Lung (tissue), 12 donors: ENCODE measurements around the gene MUSK. TPM values are rescaled to one million over a fixed set of nuclear protein-coding genes. Genes with fewer than 3 reads are reported as not detected.

Source experiments
- ATAC-seq: fragments of 200-7000 bp; cut with Tn5 transposase; one replicate; pipeline ENCODE4 v1.9.1; 2020; ENCODE audit warnings: moderate number of reproducible peaks; ENCODE audit not compliant: insufficient read depth, low FRiP score
- DNase-seq, 3 donors: peaks; one replicate each; pipeline ENCODE4 v3.0.0-alpha.2; 2013 to 2017
- H3K27ac ChIP-seq, 2 donors: one replicate each; pipeline ENCODE4 v1.5.1; 2013; ENCODE audit warnings: mild to moderate bottlenecking in 2 of 2, moderate library complexity in 2 of 2, control low read depth in 1 of 2, inconsistent platforms in 1 of 2, low read depth in 1 of 2, low read length in 1 of 2
- H3K27me3 ChIP-seq, 3 donors: one replicate each; pipeline ENCODE4 v1.5.1; 2013; ENCODE audit warnings: low read length in 2 of 3; ENCODE audit not compliant: control insufficient read depth in 3 of 3, insufficient read depth in 3 of 3
- H3K36me3 ChIP-seq, 4 donors: one replicate each; pipeline ENCODE4 v1.5.1; 2013; ENCODE audit warnings: low read length in 4 of 4, mild to moderate bottlenecking in 1 of 4, moderate library complexity in 1 of 4; ENCODE audit not compliant: control insufficient read depth in 4 of 4, insufficient read depth in 4 of 4
- H3K4me1 ChIP-seq, 5 donors: one replicate each; pipeline ENCODE4 v1.5.1; 2013; ENCODE audit warnings: low read length in 5 of 5, mild to moderate bottlenecking in 2 of 5, moderate library complexity in 1 of 5; ENCODE audit not compliant: control insufficient read depth in 5 of 5, insufficient read depth in 5 of 5
- H3K4me3 ChIP-seq: one replicate; pipeline ENCODE4 v1.5.1; 2013; ENCODE audit warnings: mild to moderate bottlenecking, control low read depth, moderate library complexity
- H3K9ac ChIP-seq, 2 donors: one replicate each; pipeline ENCODE4 v1.5.1; 2013; ENCODE audit warnings: low read length in 2 of 2, control low read depth in 1 of 2; ENCODE audit not compliant: insufficient read depth in 1 of 2
- H3K9me3 ChIP-seq, 4 donors: one replicate each; pipeline ENCODE4 v1.5.1; 2013; ENCODE audit warnings: low read length in 3 of 4, mild to moderate bottlenecking in 1 of 4, moderate library complexity in 1 of 4; ENCODE audit not compliant: control insufficient read depth in 4 of 4, insufficient read depth in 3 of 4
- CTCF ChIP-seq: IDR thresholded peaks from 2 replicates; pipeline ENCODE4 v1.5.1; 2012; ENCODE audit warnings: mild to moderate bottlenecking; ENCODE audit errors: control extremely low read depth, extremely low read depth
- WGBS, 2 donors: extraction: QIAGEN DNeasy Blood & Tissue Kit; methylation state at CpG; one replicate each; pipeline ENCODE4 v1.1.7; 2013; 5-methylcytosine and 5-hydroxymethylcytosine counted together
- polyA plus RNA-seq, 2 donors: library from polyadenylated mRNA; stranded (reverse); fragments of 200-250 nt; gene quantifications; one replicate each; pipeline ENCODE4 v1.2.1, GENCODE V29; 2013
- total RNA-seq, 2 donors: library from RNA; depleted of rRNA in 1 of 2; stranded (reverse); fragments of >200 nt in 1 of 2; gene quantifications; one replicate each; pipeline ENCODE4 v1.2.1, GENCODE V29; 2014 to 2021
- donor health status: control.
- donor health status: control.
- donor health status: Bipolar disorder and iron deficiency.
- donor health status: healthy.
- donor health status: DM: yes; HTN: yes; CAD: no.

Gene MUSK
- total and polyA plus RNA-seq, 4 donors: 0.14 to 2.8 (median 0.43) TPM

- ATAC-seq (no peak), DNase-seq (peak in 1 of 3 donors; percentile 3)
- no peak overlapping the region for H3K9ac ChIP-seq
- H3K36me3 ChIP-seq: no peaks in the 10 kb centered on the region
- H3K9me3 ChIP-seq: no peaks in the 10 kb centered on the region
- no peak for TF ChIP-seq CTCF
- no peak overlapping the region for H3K27ac ChIP-seq
- no peaks in the 10 kb centered on the region for H3K27me3 ChIP-seq
- H3K4me3 ChIP-seq: no peak overlapping the region
- WGBS, 2 donors: 88 to 89% methylated on average over 1 of the region's 1 CpG
- H3K4me1 ChIP-seq: peaks cover 0 to 2% (median 0%) of the 10 kb centered on the region in 5 donors
These were observed 59.5 kb downstream of the MUSK start for GRCh38 chr9:110728058-110728457.

- H3K27ac ChIP-seq: no peak overlapping the region
- no peak overlapping the region for H3K4me3 ChIP-seq
- DNase-seq: no peak
- no peaks in the 10 kb centered on the region for H3K36me3 ChIP-seq
- ATAC-seq: no peak
- no peaks in the 10 kb centered on the region for H3K9me3 ChIP-seq
- no peak overlapping the region for H3K9ac ChIP-seq
- no peak for TF ChIP-seq CTCF
- H3K4me1 ChIP-seq: peaks cover 0 to 2% (median 0%) of the 10 kb centered on the region in 5 donors
- no peaks in the 10 kb centered on the region for H3K27me3 ChIP-seq
These were observed 61.0 kb downstream of the MUSK start for GRCh38 chr9:110729641-110730040.

GRCh38 chr9:110731437-110732028 lies 62.9 kb downstream of the MUSK start:
- WGBS, 2 donors: 63 to 71% methylated on average over 2 of the region's 2 CpGs
- ATAC-seq (no peak), DNase-seq (peak in 1 of 3 donors; percentile 66)
- H3K36me3 ChIP-seq: no peaks in the 10 kb centered on the region
- peaks cover 0 to 2% (median 0%) of the 10 kb centered on the region in 4 donors for H3K9me3 ChIP-seq
- no peak overlapping the region for H3K4me3 ChIP-seq
- no peak for TF ChIP-seq CTCF
- peaks cover 0 to 2% (median 0%) of the 10 kb centered on the region in 5 donors for H3K4me1 ChIP-seq
- no peak overlapping the region for H3K9ac ChIP-seq
- no peak overlapping the region for H3K27ac ChIP-seq
- no peaks in the 10 kb centered on the region for H3K27me3 ChIP-seq

- Histone ChIP-seq H3K4me1 (peaks cover 0 to 13% (median 3%) of the 10 kb centered on the region in 5 donors), H3K4me3 (no peak overlapping the region), H3K27me3 (no peaks in the 10 kb centered on the region), H3K9me3 (peaks cover 0 to 2% (median 0%) of the 10 kb centered on the region in 4 donors), H3K36me3 (no peaks in the 10 kb centered on the region), H3K9ac (no peak overlapping the region), H3K27ac (no peak overlapping the region)
- no peak for TF ChIP-seq CTCF
- DNase-seq (no peak), ATAC-seq (no peak)
These were observed 70.4 kb downstream of the MUSK start for GRCh38 chr9:110738982-110739381.
